Endometrium (tissue), 2 donors: ENCODE measurements around the gene ALK.

Experiments used
- FAIRE-seq: peaks from 2 replicates; lab custom pipeline; 2012; peaks lifted over from hg19 to GRCh38; lab: Jason Lieb, UNC
- donor health status: control.
- donor health status: control.

The ALK gene

DNA sequence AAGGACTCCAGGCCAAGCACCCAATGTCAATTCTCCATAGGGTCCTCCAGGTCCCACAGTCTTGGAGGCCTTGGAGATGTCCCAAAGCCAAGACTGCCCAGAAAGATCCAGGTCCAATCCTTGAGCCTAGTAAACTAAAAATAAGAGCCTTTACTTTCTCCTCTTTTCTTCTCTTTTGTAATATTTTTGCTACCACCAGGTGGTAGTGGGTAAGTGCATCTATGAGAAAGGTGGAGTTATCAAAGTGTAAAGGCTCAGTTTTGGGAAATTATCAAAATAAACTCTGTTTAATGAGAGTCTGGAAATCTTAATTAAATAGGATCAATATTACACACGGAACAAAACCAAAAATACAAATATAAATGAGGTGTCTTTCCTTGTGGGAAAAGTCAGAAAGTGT lies 276.4 kb downstream of the ALK start:
- FAIRE-seq: no peak

DNA sequence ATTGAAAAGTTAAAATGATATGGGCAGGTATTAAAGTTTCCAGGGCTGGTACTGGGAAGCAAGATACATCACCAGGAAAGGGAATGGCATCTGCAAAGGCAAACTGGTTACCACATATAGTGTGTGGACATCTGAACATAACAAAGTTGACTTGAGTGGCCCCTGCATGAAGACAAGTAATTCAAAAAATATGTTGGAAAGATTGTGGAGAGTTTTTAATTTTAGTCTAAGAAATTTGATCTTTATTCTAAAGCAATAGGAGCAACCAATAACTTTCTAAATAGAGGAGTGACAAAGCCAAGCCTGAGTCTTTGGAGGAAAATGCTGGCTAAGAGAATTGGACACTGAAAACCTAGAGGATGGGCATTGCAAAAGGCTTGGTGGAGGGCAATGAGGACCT lies 278.2 kb downstream of the ALK start:
- FAIRE-seq: no peak

GRCh38 chr2:29640360-29640759 lies 281.0 kb downstream of the ALK start:
- no peak for FAIRE-seq

DNA sequence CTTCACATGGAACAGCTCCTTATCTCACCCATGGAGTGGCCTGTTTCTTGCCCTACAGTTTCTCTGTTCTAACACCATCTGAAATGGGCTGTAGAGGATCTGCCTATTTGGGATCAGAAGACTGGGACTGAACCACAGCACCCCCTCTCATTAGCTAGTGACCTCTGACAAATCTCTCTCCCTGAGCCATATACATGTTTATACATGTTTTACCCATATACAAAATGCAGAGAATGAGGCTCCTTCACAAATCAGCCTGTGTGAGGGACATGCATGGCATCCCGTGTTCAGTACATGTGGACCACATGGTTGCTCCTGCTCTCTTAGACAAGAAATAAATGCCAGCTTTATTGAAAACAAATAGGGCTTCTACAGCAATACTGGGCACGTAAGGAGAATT lies 282.7 kb downstream of the ALK start:
- no peak for FAIRE-seq

DNA sequence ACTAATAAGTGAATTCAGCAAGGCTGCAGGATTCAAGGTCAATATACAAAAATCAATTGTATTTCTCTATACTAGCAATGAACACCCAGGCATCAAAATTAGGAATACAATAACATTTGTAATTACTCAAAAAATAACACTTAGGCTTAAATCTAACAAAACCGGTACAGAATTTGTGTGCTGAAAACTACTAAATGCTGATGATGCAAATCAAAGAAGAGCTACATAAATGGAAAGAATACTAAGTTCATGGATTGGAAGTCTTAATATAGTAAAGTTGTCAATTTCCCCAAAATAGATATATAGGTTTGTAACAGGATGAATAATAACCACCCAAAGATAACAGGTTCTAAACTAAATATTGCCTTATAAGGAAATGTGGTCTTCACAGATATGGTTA lies 286.5 kb downstream of the ALK start:
- FAIRE-seq: no peak

DNA sequence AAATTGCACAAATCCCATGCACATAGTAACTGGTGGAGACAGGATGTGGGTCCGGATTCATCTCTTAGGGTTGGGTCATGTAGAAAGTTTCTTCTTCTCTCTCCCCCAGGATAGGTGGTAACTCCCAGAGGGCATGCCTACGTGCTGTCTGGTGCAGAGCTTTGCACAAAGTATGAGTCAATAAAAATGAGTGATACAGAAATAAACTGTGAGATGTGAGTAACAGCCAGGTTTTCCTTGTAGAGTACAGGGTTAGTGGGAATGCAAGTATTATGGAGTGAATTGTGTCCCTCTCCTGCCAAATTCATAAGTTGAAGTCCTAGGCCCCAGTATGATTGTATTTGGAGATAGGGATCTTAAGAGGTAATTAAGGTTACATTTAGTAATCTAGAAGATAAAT lies 289.4 kb downstream of the ALK start:
- FAIRE-seq: no peak

- no peak for FAIRE-seq
Measured at GRCh38 chr2:29629495-29629894, 291.9 kb downstream of the ALK start.

DNA sequence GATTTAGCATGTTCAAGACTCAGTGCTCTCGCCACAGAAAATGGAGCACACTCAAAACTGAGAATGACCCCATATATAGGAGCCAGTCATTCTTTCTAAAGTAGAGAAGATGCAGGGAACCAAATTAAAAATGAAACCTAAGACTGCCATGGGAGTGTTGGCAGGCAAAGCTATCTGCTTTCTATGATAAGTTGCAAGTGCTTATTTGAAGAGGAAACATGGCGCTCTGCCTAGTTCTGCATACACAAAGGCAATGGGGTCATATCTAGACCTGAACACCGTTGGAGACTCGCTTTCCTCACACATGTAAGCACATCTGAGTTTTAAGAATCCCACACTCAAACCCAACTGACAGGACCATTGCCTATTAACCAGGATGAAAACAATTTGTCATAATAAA lies 292.5 kb downstream of the ALK start:
- no peak for FAIRE-seq

DNA sequence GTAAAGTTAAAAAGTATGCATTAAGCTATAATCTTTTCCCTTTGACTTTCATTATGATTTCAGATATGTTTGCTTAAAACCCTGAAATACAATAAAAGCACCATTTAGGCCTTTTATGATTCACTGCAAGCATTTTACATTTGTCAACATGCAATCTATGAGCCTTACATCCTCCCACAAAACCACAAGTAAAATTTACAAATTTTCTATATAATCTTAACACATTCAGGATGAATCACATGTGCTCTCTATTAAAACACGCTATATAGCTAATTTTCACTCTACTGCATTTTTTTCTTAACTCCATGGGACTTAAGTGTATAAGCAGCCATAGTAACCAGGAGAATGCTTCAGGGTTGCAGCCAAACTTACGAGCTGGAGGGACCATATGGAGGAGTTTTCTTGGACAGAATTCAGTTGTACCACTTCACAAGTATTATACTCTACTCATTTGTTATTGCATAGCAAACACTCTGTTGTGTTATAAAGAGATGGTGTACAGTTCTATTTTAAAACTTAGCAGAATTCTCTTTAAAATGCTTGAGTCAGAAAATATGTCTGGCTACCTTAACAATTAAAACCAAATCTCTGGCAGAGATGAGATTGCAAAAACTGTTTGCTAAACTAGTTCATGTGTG lies 293.2 kb downstream of the ALK start:
- FAIRE-seq: no peak

GRCh38 chr2:29627279-29627711 lies 294.1 kb downstream of the ALK start:
- no peak for FAIRE-seq

GRCh38 chr2:29620890-29621289 lies 300.5 kb downstream of the ALK start:
- no peak for FAIRE-seq

DNA sequence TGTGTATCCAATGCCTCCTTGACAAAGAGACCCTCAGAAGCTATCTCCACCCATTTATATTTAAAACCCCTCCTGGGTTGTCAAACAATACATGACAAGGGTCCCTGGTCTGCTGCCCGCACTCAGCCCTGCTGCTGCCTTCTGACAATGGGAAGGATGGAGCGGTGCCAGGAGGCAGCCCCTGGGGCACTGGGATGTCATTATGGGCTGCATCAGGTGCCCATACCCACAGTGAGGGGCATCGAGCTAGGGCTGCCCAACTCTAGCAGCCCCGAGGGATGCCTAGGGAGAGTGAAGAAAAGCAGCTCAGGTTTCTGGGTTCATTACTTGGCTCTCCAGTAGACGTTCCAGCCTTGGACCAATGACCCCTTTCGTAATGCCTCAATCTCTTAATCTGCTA lies 301.7 kb downstream of the ALK start:
- FAIRE-seq: no peak

DNA sequence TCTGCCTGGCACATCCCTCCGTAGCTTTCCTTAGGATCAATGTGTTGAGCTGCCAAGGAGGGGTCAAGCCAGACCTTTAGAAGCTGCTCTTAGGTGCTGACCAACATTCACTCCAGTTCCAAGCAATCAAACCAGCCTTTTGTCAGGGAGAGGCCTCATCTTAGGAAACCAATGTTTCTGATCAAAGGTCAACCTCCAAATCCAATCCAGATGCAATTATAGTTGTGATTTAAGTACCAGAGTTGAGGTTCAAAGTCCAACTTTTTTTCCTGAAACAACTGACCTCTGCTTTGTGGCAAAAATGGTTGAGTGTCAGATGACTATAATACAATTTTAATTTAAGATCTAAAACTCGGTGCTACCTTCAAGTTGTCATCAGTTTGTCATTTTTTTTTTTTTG lies 303.4 kb downstream of the ALK start:
- no peak for FAIRE-seq

DNA sequence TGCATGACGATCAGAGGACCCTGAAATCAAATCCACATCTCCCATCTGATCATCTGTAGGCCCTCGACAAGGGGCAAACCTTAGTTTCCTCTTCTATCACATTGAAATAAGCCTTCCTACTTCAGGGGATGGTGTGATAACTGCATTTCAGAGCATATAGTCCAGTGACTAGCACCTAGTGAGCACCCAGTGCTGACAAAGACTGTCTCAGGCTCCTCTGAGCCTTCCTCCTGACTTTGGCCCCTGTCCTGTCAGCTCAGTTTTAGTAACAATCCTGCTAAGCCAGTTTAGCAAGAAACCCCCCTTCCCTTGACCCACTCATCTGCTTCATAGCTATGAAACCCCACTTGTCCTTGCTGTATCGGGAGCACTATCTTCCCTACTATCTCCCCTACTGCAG lies 304.0 kb downstream of the ALK start:
- FAIRE-seq: no peak

GRCh38 chr2:29616569-29616968 lies 304.8 kb downstream of the ALK start:
- no peak for FAIRE-seq

- no peak for FAIRE-seq
Measured at GRCh38 chr2:29615841-29616240, 305.5 kb downstream of the ALK start.

- FAIRE-seq: no peak
Measured at GRCh38 chr2:29615183-29615582, 306.2 kb downstream of the ALK start.

DNA sequence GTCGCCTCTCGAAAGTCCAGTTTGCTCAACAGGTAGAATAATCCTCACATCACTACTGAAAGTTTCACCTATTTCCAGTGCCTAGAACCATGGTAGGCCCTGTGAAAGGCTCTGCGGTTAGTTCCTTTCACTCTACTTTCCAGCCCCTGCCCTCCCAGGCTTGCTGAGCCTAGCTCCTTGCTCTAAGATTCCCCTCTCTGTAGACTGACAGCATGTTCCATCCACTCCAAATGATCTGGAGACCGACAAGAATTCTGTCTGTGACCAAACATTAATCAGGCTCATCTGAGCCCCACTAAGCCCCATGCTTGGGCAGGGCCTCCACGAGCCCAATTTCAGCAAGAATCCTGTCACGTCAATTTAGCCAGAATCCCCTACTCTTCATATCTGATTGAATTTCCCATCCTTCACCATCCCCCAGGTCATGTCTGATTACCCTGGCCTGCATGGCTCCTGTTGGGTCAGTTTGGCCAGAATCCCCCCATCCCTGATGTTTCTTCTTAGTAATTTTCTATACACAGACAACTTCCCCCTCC lies 307.0 kb downstream of the ALK start:
- no peak for FAIRE-seq

- FAIRE-seq: no peak
Measured at GRCh38 chr2:29613792-29614266, 307.6 kb downstream of the ALK start.

DNA sequence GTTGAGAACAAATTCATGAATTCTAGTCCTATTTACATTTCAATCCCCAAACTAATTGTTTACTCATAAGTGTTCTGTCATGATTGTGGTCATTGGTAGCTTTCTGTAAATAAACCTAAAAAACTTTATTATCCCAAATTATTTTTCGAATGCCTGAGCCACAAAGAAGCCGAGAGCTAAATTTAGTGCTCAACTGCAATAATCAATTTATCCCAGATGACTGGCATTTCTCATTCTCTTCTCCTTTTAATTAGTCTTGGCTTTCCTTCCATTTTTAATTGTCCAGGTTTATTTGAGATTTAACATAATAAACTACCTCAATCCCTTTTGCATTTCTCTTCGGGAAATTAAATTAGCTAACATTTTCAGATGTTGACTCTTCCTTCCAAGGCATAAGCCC lies 308.3 kb downstream of the ALK start:
- no peak for FAIRE-seq

- no peak for FAIRE-seq
Measured at GRCh38 chr2:29612568-29612967, 308.8 kb downstream of the ALK start.

GRCh38 chr2:29611850-29612249 lies 309.5 kb downstream of the ALK start:
- no peak for FAIRE-seq

DNA sequence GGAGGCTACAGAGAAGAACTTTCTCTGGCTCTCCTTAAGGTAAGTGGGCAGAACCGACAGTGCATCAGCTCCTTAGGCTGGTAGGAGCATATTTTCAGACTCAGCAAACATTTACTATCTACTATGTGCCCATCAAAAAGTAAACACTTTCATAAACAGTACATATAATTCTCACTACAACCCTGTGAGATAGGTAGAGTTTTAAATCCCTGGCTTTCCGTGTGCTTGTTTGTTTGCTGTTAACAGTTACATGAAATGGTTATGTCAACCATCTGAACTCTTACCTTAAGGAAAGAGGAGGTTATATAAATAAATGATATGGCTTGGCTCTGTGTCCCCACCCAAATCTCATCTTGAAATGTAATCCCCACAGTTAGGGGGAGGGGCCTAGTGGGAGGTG lies 310.1 kb downstream of the ALK start:
- no peak for FAIRE-seq

DNA sequence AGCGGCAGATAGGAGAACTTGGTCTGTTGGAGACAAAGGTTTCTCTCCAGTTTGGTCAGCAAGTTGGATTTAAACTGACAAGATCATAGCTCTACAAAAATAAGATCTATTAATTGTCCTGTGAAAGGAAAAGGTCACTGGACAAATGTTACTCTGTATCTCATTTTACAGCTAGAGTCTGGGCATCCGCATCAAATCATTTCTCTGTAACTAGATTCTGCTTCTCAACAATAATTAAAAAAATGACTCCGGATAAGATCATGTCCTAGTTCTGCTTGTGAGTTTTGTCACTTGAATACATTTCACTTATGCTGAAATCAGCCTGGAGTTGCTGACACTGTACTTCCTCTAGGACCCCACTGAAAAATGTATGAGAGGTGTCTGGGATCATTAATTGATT lies 310.8 kb downstream of the ALK start:
- FAIRE-seq: no peak

- no peak for FAIRE-seq
Measured at GRCh38 chr2:29607038-29607420, 314.4 kb downstream of the ALK start.
